Inflammatory macrophage (primary cell): ENCODE data around the gene APOBEC3B.
"Not testable (repeated sequence)": the region's sequence is repeated elsewhere in the genome, so short reads cannot be mapped to it uniquely, and the experiment has no call there.

Source experiments
- DNase-seq, 2 donors: peaks; one replicate each; pipeline ENCODE4 v3.0.0-alpha.2; 2020 to 2022

APOBEC3B gene

GRCh38 chr22:38967451-38968450 lies 14.4 kb upstream of the APOBEC3B start:
- DNase-seq, result peak; percentile 98 to 99

- DNase-seq, result no peak
Observed at GRCh38 chr22:38968801-38969200, 13.3 kb upstream of the APOBEC3B start.

GRCh38 chr22:38970551-38970950 lies 11.6 kb upstream of the APOBEC3B start:
- DNase-seq, result peak; percentile 39 to 48

GRCh38 chr22:38971202-38971601 lies 10.9 kb upstream of the APOBEC3B start:
- no peak for DNase-seq

GRCh38 chr22:38971791-38972190 lies 10.4 kb upstream of the APOBEC3B start:
- DNase-seq, result no peak

GRCh38 chr22:38972558-38972957 lies 9.6 kb upstream of the APOBEC3B start:
- DNase-seq, result peak; percentile 20 to 44

GRCh38 chr22:38973289-38974169 lies 8.6 kb upstream of the APOBEC3B start:
- peak; percentile 50 to 55 for DNase-seq

- DNase-seq, result no peak
Observed at GRCh38 chr22:38974170-38974825, 7.8 kb upstream of the APOBEC3B start.

GRCh38 chr22:38974826-38975175 lies 7.3 kb upstream of the APOBEC3B start:
- no peak for DNase-seq

- DNase-seq, result peak in 1 of 2 donors; percentile 17
Observed at GRCh38 chr22:38977289-38977688, 4.9 kb upstream of the APOBEC3B start.

GRCh38 chr22:38980587-38980986 lies 1.6 kb upstream of the APOBEC3B start:
- DNase-seq, result not testable (repeated sequence)

GRCh38 chr22:38981005-38981991 lies 849 bp upstream of the APOBEC3B start:
- peak in 1 of 2 donors; percentile 12 for DNase-seq

GRCh38 chr22:38984224-38984623 lies 2.1 kb downstream of the APOBEC3B start:
- DNase-seq, result no peak

GRCh38 chr22:38984784-38985757 lies 2.9 kb downstream of the APOBEC3B start:
- not testable (repeated sequence) for DNase-seq

- DNase-seq, result no peak
Observed at GRCh38 chr22:38986629-38987028, 4.5 kb downstream of the APOBEC3B start.

- DNase-seq, result no peak
Observed at GRCh38 chr22:38987171-38987895, 5.2 kb downstream of the APOBEC3B start.

- no peak for DNase-seq
Observed at GRCh38 chr22:38989466-38989865, 7.3 kb downstream of the APOBEC3B start.

- not testable (repeated sequence) for DNase-seq
Observed at GRCh38 chr22:38992871-38993371, 10.8 kb downstream of the APOBEC3B start.

GRCh38 chr22:38996105-38996504 lies 14.0 kb downstream of the APOBEC3B start:
- DNase-seq, result no peak
